Neural cell (in vitro differentiated cells): ENCODE data around the gene ZFP36. TPM values are rescaled to one million over a fixed set of nuclear protein-coding genes. Genes with fewer than 3 reads are reported as not detected.
A peak's percentile ranks its signal among the peaks of the same experiment; 100 is the strongest.

ENCODE experiments used
- H2AFZ ChIP-seq: fragments of 200-600, 300-800 bp; sonication (generic), shearing (Covaris generic); 2 replicates; pipeline ENCODE4 v1.6.0; 2014; ENCODE audit warnings: low read depth, mild to moderate bottlenecking, antibody characterized with exemption, low read length, moderate library complexity
- H3F3A ChIP-seq: fragments of 200-600 bp; shearing (Covaris generic); 2 replicates; pipeline ENCODE4 v1.6.1; 2016; ENCODE audit warnings: mild to moderate bottlenecking, moderate library complexity, mixed read lengths, antibody characterized with exemption, low read length; ENCODE audit not compliant: insufficient read depth, poor library complexity, severe bottlenecking
- H3K27ac ChIP-seq: fragments of 200-600, 300-800 bp; sonication (generic), shearing (Covaris generic); 2 replicates; pipeline ENCODE4 v1.5.1; 2014; ENCODE audit warnings: mild to moderate bottlenecking, low read length, moderate library complexity
- H3K27me3 ChIP-seq: fragments of 300-800, 200-600 bp; sonication (generic), shearing (Covaris generic); 2 replicates; pipeline ENCODE4 v1.6.0; 2014; ENCODE audit warnings: mild to moderate bottlenecking, low read depth, low read length, moderate library complexity; ENCODE audit not compliant: insufficient read depth
- H3K36me3 ChIP-seq: fragments of 300-800, 200-600 bp; sonication (generic), shearing (Covaris generic); 2 replicates; pipeline ENCODE4 v1.5.1; 2014; ENCODE audit warnings: mild to moderate bottlenecking, antibody characterized with exemption, low read length, moderate library complexity; ENCODE audit not compliant: insufficient read depth
- H3K4me2 ChIP-seq: fragments of 300-800, 200-600 bp; sonication (generic), shearing (Covaris generic); 2 replicates; pipeline ENCODE4 v1.6.0; 2014; ENCODE audit warnings: mild to moderate bottlenecking, low read length
- H3K4me3 ChIP-seq: fragments of 300-800, 200-600 bp; sonication (generic), shearing (Covaris generic); 2 replicates; pipeline ENCODE4 v1.5.1; 2014; ENCODE audit warnings: mild to moderate bottlenecking, low read length, moderate library complexity
- H3K79me2 ChIP-seq: fragments of 200-600 bp; shearing (Covaris generic); replicated peaks from 2 replicates; pipeline ENCODE4 v1.6.0; 2014; ENCODE audit warnings: mild to moderate bottlenecking, low read length, moderate library complexity; ENCODE audit not compliant: insufficient read depth
- H3K9ac ChIP-seq: fragments of 300-800, 200-600 bp; sonication (generic), shearing (Covaris generic); 2 replicates; pipeline ENCODE4 v1.6.1; 2016; ENCODE audit warnings: mild to moderate bottlenecking, low read length, mixed read lengths
- H3K9me2 ChIP-seq: fragments of 200-600 bp; shearing (Covaris generic); 2 replicates; pipeline ENCODE4 v1.6.1; 2016; ENCODE audit warnings: mild to moderate bottlenecking, low read length, mixed read lengths; ENCODE audit not compliant: insufficient read depth
- H3K9me3 ChIP-seq: fragments of 200-600, 300-800 bp; sonication (generic), shearing (Covaris generic); 2 replicates; pipeline ENCODE4 v1.6.1; 2016; ENCODE audit warnings: mild to moderate bottlenecking, mixed run types, low read length, moderate library complexity, mixed read lengths
- H4K20me1 ChIP-seq: fragments of 200-600 bp; shearing (Covaris generic); 2 replicates; pipeline ENCODE4 v1.6.1; 2016; ENCODE audit warnings: mild to moderate bottlenecking, mixed run types; ENCODE audit not compliant: insufficient read depth
- CTCF ChIP-seq: fragments of 450-650 bp; IDR thresholded peaks from 2 replicates; pipeline ENCODE4 v1.5.1; 2014; ENCODE audit warnings: antibody characterized with exemption, mild to moderate bottlenecking, moderate library complexity; ENCODE audit not compliant: poor library complexity, severe bottlenecking
- EP300 ChIP-seq: fragments of 450-650 bp; conservative IDR thresholded peaks from 2 replicates; pipeline ENCODE4 v1.6.1; 2014; ENCODE audit warnings: antibody characterized with exemption, mild to moderate bottlenecking, moderate library complexity; ENCODE audit not compliant: poor library complexity, severe bottlenecking
- EZH2 ChIP-seq: fragments of 200-600, 300-800 bp; shearing (Covaris generic), sonication (generic); IDR thresholded peaks from 2 replicates; pipeline ENCODE4 v1.6.1; 2014; ENCODE audit warnings: antibody characterized with exemption, low read length, borderline replicate concordance, mild to moderate bottlenecking; ENCODE audit not compliant: insufficient read depth, poor library complexity, severe bottlenecking
- MXI1 ChIP-seq: fragments of 450-650 bp; conservative IDR thresholded peaks from 2 replicates; pipeline ENCODE4 v1.6.1; 2014; ENCODE audit warnings: antibody characterized with exemption, mild to moderate bottlenecking; ENCODE audit not compliant: poor library complexity, severe bottlenecking
- POLR2AphosphoS5 ChIP-seq: IDR thresholded peaks from 2 replicates; pipeline ENCODE4 v1.6.1; 2012
- RAD21 ChIP-seq: fragments of 450-650 bp; conservative IDR thresholded peaks from 2 replicates; pipeline ENCODE4 v1.6.1; 2014; ENCODE audit warnings: antibody characterized with exemption, mild to moderate bottlenecking, moderate library complexity
- SMC3 ChIP-seq: fragments of 450-650 bp; conservative IDR thresholded peaks from 2 replicates; pipeline ENCODE4 v1.6.1; 2014; ENCODE audit warnings: antibody characterized with exemption, mild to moderate bottlenecking, moderate library complexity; ENCODE audit not compliant: poor library complexity
- TAF1 ChIP-seq: IDR thresholded peaks from 2 replicates; pipeline ENCODE4 v1.6.1; 2012; ENCODE audit warnings: low read depth
- polyA plus RNA-seq: library from polyadenylated mRNA; depleted of rRNA; stranded (reverse); fragments of >200 nt; gene quantifications from 2 replicates; pipeline ENCODE4 v1.2.3, GENCODE V29; 2014
- TF ChIP-seq, protein P1 (sequence below): IDR thresholded peaks from 2 replicates; pipeline ENCODE4 v1.6.1; 2012; ENCODE audit warnings: borderline replicate concordance

Gene ZFP36
- polyA plus RNA-seq, 1 donor from 2014 or later: not detected

DNA sequence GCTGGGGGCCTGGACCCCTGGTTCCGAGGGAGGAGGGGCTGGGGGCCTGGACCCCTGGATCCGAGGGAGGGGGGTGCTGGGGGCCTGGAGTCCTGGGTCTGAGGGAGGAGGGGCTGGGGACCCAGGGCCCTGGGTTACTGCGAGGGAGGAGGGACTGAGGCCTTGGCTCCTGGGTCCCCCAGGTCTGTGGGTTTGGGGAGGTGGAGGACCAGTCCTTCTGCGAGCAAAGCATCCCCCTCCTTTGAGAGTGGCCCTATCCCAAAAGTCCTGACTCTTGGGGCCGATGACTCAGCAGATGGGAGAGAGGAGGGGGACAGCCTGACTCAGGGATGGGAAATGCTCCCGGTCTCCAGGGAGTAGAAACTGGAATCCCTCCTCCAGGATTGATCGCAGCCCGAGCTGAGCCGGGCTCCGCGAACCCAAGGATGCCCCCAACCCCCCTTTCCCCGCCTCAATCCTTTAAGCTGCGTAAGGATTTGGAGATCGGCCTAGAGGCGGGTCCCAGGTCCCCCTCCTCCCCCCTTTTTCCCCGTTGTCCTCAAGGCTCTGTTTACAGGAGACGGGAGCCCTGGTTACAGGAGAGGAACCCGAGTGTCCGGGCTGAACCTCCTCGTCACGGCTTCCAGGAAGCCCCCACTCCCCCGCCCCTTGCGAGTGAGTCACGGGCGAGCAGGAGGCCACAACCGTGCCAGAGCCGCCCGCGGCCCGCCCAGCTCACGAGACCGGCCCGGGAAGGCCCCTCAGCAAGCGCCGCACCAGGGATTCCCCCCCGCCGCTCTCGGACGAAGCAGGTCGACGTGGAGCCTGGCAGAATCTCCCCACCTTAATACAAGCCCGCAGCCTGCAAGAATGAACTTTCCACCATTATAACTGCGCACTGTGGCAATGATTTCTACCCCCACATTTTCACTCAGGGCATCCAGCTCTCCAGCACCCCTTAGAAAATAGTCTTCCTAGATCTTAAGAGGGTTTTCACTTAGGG, 3.0 kb upstream of the ZFP36 start:
- Histone ChIP-seq H3K9ac (peak overlapping the region; percentile 39), H3K9me2 (no peaks in the 10 kb centered on the region), H3K79me2 (no peaks in the 10 kb centered on the region), H3K4me3 (peak overlapping the region; percentile 2), H3K4me2 (no peak overlapping the region), H3K27ac (no peak overlapping the region), H3F3A (no peaks in the 10 kb centered on the region), H3K27me3 (peaks cover 32% of the 10 kb centered on the region), H3K36me3 (no peaks in the 10 kb centered on the region), H3K9me3 (no peaks in the 10 kb centered on the region), H2AFZ (no peak overlapping the region), H4K20me1 (no peaks in the 10 kb centered on the region)
- TF ChIP-seq EP300: no peak
- no peak for TF ChIP-seq TAF1
- TF ChIP-seq SMC3: no peak
- no peak for TF ChIP-seq POLR2AphosphoS5
- TF ChIP-seq, protein P1, sequence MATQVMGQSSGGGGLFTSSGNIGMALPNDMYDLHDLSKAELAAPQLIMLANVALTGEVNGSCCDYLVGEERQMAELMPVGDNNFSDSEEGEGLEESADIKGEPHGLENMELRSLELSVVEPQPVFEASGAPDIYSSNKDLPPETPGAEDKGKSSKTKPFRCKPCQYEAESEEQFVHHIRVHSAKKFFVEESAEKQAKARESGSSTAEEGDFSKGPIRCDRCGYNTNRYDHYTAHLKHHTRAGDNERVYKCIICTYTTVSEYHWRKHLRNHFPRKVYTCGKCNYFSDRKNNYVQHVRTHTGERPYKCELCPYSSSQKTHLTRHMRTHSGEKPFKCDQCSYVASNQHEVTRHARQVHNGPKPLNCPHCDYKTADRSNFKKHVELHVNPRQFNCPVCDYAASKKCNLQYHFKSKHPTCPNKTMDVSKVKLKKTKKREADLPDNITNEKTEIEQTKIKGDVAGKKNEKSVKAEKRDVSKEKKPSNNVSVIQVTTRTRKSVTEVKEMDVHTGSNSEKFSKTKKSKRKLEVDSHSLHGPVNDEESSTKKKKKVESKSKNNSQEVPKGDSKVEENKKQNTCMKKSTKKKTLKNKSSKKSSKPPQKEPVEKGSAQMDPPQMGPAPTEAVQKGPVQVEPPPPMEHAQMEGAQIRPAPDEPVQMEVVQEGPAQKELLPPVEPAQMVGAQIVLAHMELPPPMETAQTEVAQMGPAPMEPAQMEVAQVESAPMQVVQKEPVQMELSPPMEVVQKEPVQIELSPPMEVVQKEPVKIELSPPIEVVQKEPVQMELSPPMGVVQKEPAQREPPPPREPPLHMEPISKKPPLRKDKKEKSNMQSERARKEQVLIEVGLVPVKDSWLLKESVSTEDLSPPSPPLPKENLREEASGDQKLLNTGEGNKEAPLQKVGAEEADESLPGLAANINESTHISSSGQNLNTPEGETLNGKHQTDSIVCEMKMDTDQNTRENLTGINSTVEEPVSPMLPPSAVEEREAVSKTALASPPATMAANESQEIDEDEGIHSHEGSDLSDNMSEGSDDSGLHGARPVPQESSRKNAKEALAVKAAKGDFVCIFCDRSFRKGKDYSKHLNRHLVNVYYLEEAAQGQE: no peak
- TF ChIP-seq MXI1: no peak
- TF ChIP-seq RAD21: no peak
- no peak for TF ChIP-seq CTCF
- TF ChIP-seq EZH2: no peak

DNA sequence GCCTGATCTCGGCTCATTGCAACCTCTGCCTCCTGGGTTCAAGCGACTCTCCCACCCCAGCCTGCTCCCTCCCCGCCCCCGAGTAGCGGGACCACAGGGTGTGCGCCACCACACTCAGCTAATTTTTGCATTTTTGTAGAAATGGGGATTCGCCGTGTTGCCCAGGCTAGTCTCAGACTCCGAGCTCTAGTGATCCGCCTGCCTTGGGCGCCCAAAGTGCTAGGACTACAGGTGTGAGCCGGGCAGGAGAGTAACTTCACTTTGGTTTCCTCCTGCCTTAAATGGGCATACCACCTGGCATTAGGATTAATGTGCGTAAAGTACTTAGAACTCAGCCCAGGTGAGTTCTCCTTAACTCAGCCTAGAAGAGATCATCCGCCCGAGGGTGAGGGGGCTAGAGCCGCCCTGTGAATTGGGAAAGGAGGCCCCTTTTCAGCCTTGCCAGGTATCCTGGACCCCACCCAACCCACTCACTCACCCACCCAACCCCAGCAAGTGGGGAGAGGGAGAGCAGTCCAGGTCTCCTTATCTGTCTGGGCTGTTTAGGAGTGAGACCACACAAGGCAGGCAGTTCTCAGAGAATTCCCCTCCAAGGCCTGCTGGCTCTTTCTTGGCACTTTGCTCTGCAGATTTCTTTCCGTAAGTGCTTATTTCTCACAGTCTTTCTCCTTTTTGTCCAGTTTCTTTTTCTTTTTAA, 1.2 kb upstream of the ZFP36 start:
- no peaks in the 10 kb centered on the region for H3K9me2 ChIP-seq
- H3K36me3 ChIP-seq: no peaks in the 10 kb centered on the region
- TF ChIP-seq TAF1 (no peak), POLR2AphosphoS5 (no peak)
- H2AFZ ChIP-seq: no peak overlapping the region
- no peak overlapping the region for H3K4me2 ChIP-seq
- H3K9me3 ChIP-seq: no peaks in the 10 kb centered on the region
- no peak overlapping the region for H3K9ac ChIP-seq
- H3K4me3 ChIP-seq: no peak overlapping the region
- peaks cover 50% of the 10 kb centered on the region for H3K27me3 ChIP-seq
- H3F3A ChIP-seq: no peaks in the 10 kb centered on the region
- H4K20me1 ChIP-seq: no peaks in the 10 kb centered on the region
- H3K27ac ChIP-seq: no peak overlapping the region
- no peaks in the 10 kb centered on the region for H3K79me2 ChIP-seq
